Nephron (organoid): ENCODE measurements around the gene ODF2.
A peak's percentile ranks its signal among the peaks of the same experiment; 100 is the strongest.

Experiments
- H3K27ac Mint-ChIP-seq, 3 experiments: 2 replicates each; pipeline ENCODE4 v1.8.0; 2020; ENCODE audit warnings: mixed read lengths in 3 of 3, mild to moderate bottlenecking in 2 of 3, moderate library complexity in 1 of 3
- H3K27me3 Mint-ChIP-seq: 2 replicates; pipeline ENCODE4 v1.8.0; 2021; ENCODE audit warnings: low read depth, mild to moderate bottlenecking, moderate library complexity, mixed read lengths
- H3K36me3 Mint-ChIP-seq: 2 replicates; pipeline ENCODE4 v1.8.0; 2020; ENCODE audit warnings: low read depth, mixed read lengths
- H3K4me1 Mint-ChIP-seq: 2 replicates; pipeline ENCODE4 v1.8.0; 2020; ENCODE audit warnings: mixed read lengths
- H3K4me3 Mint-ChIP-seq, 3 experiments: 2 replicates each; pipeline ENCODE4 v1.8.0; 2020; ENCODE audit warnings: mild to moderate bottlenecking in 3 of 3, mixed read lengths in 3 of 3, moderate library complexity in 2 of 3
- H3K9me3 Mint-ChIP-seq: 2 replicates; pipeline ENCODE4 v1.8.0; 2020; ENCODE audit warnings: mixed read lengths
- TF ChIP-seq, protein P1 (sequence below), 3 experiments: fragments of 200-600 bp; sonication (generic); IDR thresholded peaks; one replicate each; pipeline ENCODE4 v1.5.0; 2021; ENCODE audit warnings: antibody characterized with exemption in 3 of 3; ENCODE audit not compliant: unreplicated experiment in 3 of 3

The ODF2 gene

DNA sequence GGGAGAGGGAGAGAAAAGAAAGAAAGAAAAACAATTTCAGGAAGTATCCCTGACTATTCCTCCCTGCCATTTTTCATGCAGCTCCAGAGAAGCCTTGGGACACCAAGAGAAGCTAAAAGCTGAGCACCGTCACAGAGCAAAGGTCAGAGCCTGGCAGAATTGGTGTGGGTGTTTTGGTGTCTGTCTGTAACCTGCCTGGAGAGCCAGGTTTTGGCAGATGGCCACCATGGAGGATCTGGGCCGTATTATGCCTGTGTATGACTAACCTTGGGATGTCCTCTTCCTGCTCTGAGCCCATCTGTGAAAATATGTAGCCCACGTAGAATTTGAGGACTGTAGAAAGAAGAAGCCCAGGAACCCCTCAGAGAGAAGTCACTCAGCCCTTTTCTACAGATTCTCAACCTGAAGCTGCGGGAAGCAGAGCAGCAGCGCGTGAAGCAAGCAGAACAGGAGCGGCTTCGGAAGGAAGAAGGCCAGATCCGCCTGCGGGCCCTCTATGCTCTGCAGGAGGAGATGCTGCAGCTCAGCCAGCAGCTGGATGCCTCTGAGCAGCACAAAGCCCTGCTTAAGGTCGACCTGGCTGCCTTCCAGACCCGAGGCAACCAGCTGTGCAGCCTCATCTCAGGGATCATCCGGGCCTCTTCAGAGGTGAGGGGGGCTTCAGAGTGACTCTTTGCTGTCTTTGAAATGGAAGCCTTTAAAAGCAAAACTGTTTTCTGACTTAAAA lies 67.6 kb downstream of the ODF2 start:
- no peaks in the 10 kb centered on the region for H3K27me3 Mint-ChIP-seq
- H3K4me1 Mint-ChIP-seq: peaks cover 21% of the 10 kb centered on the region
- TF ChIP-seq, protein P1, sequence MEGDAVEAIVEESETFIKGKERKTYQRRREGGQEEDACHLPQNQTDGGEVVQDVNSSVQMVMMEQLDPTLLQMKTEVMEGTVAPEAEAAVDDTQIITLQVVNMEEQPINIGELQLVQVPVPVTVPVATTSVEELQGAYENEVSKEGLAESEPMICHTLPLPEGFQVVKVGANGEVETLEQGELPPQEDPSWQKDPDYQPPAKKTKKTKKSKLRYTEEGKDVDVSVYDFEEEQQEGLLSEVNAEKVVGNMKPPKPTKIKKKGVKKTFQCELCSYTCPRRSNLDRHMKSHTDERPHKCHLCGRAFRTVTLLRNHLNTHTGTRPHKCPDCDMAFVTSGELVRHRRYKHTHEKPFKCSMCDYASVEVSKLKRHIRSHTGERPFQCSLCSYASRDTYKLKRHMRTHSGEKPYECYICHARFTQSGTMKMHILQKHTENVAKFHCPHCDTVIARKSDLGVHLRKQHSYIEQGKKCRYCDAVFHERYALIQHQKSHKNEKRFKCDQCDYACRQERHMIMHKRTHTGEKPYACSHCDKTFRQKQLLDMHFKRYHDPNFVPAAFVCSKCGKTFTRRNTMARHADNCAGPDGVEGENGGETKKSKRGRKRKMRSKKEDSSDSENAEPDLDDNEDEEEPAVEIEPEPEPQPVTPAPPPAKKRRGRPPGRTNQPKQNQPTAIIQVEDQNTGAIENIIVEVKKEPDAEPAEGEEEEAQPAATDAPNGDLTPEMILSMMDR (IDR thresholded peaks at IDR 0.05; ENCODE audit: unreplicated experiment in 3 of 3): no peak
- H3K4me3 Mint-ChIP-seq: no peak overlapping the region
- peaks cover 60% of the 10 kb centered on the region for H3K36me3 Mint-ChIP-seq
- H3K9me3 Mint-ChIP-seq: no peaks in the 10 kb centered on the region
- H3K27ac Mint-ChIP-seq: peak overlapping the region; percentile 65 to 85 (median 81)

DNA sequence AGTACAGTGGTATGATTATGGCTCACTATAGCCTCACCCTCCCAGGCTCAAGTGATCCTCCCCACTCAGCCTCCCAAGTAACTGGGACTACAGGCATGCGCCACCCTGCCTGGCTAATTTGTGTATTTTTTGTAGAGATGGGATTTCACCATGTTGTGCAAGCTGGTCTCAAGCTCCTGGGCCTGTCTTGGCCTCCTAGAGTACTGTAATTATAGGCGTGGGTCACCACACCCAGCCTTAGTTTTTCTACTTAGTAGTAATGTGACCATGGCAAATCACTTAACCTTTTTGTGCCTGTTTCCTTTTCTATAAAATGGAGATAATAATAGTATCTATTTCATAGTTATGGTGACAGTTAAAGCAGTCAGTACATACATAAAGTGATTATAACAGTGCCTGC lies 70.9 kb downstream of the ODF2 start:
- Mint-ChIP-seq H3K4me3 (no peak overlapping the region), H3K4me1 (peaks cover 20% of the 10 kb centered on the region), H3K27me3 (no peaks in the 10 kb centered on the region), H3K27ac (no peak overlapping the region), H3K9me3 (no peaks in the 10 kb centered on the region), H3K36me3 (peaks cover 54% of the 10 kb centered on the region)
- TF ChIP-seq, protein P1 (IDR thresholded peaks at IDR 0.05; ENCODE audit: unreplicated experiment in 3 of 3): no peak

DNA sequence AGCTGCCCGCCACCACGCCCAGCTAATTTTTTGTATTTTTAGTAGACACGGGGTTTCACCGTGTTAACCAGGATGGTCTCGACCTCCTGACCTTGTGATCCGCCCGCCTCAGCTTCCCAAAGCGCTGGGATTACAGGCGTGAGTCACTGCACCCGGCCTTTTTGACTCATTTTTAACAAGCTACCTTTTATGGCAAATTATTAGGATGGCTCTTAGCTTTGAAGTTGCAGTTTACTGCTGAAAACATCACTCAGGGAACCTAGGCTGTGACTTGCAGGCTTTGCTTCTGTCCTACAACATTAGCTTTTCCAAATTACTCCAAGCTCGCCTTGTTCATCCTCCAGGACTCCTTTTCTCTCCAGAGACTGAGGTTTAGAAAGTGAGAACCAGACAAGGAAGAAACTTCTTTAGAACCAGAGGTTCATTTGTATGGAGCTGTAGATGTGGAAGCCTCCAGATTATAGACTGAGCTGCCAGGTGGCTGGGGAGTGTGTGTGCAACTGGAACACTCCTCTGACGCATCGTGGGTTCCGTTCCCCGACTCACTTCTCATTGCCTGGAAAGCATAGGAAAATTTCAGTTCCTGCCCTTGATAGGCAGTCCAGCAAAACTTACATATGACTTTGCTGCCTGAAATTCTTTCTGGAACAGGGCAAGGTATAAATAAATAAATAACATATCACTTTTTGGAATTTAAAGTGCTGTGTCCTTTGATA lies 72.8 kb downstream of the ODF2 start:
- H3K27ac Mint-ChIP-seq: no peak overlapping the region
- no peaks in the 10 kb centered on the region for H3K9me3 Mint-ChIP-seq
- H3K4me1 Mint-ChIP-seq: peaks cover 2% of the 10 kb centered on the region
- H3K36me3 Mint-ChIP-seq: peaks cover 51% of the 10 kb centered on the region
- H3K4me3 Mint-ChIP-seq: no peak overlapping the region
- no peaks in the 10 kb centered on the region for H3K27me3 Mint-ChIP-seq
- TF ChIP-seq, protein P1 (IDR thresholded peaks at IDR 0.05; ENCODE audit: unreplicated experiment in 3 of 3): no peak

DNA sequence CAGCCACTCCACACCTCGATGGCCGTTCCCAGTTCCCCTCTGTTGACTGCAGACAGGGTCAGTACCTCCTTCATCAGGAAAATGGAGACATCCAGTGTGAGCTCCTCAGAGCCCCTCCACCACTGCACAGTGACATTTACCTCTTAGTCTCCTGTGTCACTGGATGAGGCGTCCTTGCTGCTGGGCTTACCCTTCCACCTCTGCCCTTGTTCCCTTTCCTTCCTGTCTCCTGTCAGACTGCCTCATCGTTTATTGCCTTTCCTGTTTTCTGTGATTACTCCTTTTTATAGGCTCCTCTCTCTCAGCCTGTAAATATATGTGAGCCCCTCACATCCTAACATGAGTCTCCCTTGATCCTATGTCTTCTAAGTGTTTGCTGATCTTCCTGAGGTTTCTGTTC lies 73.4 kb downstream of the ODF2 start:
- Mint-ChIP-seq H3K27ac (no peak overlapping the region), H3K27me3 (no peaks in the 10 kb centered on the region), H3K4me3 (no peak overlapping the region), H3K4me1 (no peaks in the 10 kb centered on the region), H3K9me3 (no peaks in the 10 kb centered on the region), H3K36me3 (peaks cover 55% of the 10 kb centered on the region)
- TF ChIP-seq, protein P1 (IDR thresholded peaks at IDR 0.05; ENCODE audit: unreplicated experiment in 3 of 3): no peak

DNA sequence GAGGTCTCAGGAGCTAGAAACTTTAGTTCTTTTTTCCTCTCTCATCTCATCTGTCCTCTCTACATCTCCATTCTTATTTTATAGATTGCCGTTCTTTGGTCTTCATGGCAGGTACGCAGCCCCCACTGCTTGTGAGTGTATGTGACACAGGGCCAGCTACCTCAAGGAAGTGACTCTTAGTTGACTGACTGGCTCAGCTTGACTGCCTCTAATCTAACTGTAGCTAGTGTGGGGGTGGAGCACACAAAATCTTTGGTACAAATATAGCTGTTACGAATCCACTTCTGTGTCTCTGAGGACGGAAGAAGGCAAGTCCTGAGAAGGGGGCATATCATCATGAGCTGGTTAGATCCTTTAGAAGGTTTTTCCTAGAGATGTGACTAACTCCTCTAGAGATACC lies 76.8 kb downstream of the ODF2 start:
- H3K27ac Mint-ChIP-seq: no peak overlapping the region
- H3K27me3 Mint-ChIP-seq: no peaks in the 10 kb centered on the region

More for the DNA sequence above, 76.8 kb downstream of the ODF2 start:
- Mint-ChIP-seq H3K9me3 (no peaks in the 10 kb centered on the region), H3K36me3 (peaks cover 48% of the 10 kb centered on the region), H3K4me1 (no peaks in the 10 kb centered on the region), H3K4me3 (no peak overlapping the region)
- TF ChIP-seq, protein P1 (IDR thresholded peaks at IDR 0.05; ENCODE audit: unreplicated experiment in 3 of 3): no peak
